Measurements from ENCODE around the gene APOBEC3B. TPM values are rescaled to one million over a fixed set of nuclear protein-coding genes. Genes with fewer than 3 reads are reported as not detected.
A peak's percentile ranks its signal among the peaks of the same experiment; 100 is the strongest.
"Not testable (repeated sequence)": the region's sequence is repeated elsewhere in the genome, so short reads cannot be mapped to it uniquely, and the experiment has no call there.

The APOBEC3B gene
- total RNA-seq, 1 experiment from 2014 or later: 11.3 TPM

DNA sequence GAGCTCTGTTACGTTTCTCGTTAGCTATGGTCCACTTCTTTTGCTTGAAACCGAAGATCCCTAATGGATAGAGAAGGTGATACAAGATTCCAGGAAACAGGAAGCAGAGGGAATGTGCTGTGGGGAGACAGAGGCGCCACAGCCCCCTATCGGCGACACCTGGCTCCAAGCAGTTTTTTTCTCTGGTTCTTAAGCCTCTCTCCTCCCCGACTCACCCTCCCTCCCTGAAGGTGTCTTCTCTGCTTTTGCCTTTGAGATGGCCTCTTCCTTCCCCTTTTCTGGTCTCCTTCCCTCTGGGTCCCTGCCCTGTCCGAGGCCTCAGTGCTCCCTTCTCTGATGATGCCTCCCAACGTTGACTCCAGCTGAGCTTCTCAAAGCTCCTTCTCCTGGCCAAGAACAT lies 38.9 kb upstream of the APOBEC3B start:
- Histone ChIP-seq H3K4me2 (ENCODE audit: low read length) (no peak overlapping the region), H3K9me2 (replicated peaks; ENCODE audit: low read length) (no peaks in the 10 kb centered on the region), H3K9me3 (ENCODE audit: low read length) (no peaks in the 10 kb centered on the region), H3K9ac (ENCODE audit: low read length) (no peak overlapping the region), H3K79me2 (ENCODE audit: low read length) (no peaks in the 10 kb centered on the region), H4K20me1 (ENCODE audit: low read length) (no peaks in the 10 kb centered on the region), H2AFZ (ENCODE audit: low read length) (no peak overlapping the region), H3K36me3 (ENCODE audit: low read depth, low read length) (no peaks in the 10 kb centered on the region), H3F3A (ENCODE audit: low read length, unreplicated experiment) (no peaks in the 10 kb centered on the region), H3K27me3 (ENCODE audit: low read length) (no peaks in the 10 kb centered on the region), H3K4me1 (ENCODE audit: insufficient read depth, low read length) (no peaks in the 10 kb centered on the region), H3K27ac (ENCODE audit: low read length) (no peak overlapping the region), H3K4me3 (ENCODE audit: low read length) (no peak overlapping the region)
- TF ChIP-seq EZH2 (IDR thresholded peaks at IDR 0.05; ENCODE audit: low read length, unreplicated experiment): no peak
- TF ChIP-seq, protein P1, sequence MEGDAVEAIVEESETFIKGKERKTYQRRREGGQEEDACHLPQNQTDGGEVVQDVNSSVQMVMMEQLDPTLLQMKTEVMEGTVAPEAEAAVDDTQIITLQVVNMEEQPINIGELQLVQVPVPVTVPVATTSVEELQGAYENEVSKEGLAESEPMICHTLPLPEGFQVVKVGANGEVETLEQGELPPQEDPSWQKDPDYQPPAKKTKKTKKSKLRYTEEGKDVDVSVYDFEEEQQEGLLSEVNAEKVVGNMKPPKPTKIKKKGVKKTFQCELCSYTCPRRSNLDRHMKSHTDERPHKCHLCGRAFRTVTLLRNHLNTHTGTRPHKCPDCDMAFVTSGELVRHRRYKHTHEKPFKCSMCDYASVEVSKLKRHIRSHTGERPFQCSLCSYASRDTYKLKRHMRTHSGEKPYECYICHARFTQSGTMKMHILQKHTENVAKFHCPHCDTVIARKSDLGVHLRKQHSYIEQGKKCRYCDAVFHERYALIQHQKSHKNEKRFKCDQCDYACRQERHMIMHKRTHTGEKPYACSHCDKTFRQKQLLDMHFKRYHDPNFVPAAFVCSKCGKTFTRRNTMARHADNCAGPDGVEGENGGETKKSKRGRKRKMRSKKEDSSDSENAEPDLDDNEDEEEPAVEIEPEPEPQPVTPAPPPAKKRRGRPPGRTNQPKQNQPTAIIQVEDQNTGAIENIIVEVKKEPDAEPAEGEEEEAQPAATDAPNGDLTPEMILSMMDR (conservative IDR thresholded peaks at IDR 0.05; ENCODE audit: low read depth, low read length): 0 out of 2 replicates have a peak, but pooled peaks have one; percentile 9
- no peak for DNase-seq
- POLR2A ChIA-PET (ENCODE audit: unreplicated experiment): interaction anchor here (0.6 kb wide), 1 partner anchor 60 kb away, joined by 7 read pairs; no protein-coding TSS in a partner anchor
- BruUV-seq (replicated peaks): no TSS peak
- CTCF ChIA-PET: no interaction called here
- intact Hi-C loops (cut with micrococcal nuclease): no loop called here
- ATAC-seq: no peak

DNA sequence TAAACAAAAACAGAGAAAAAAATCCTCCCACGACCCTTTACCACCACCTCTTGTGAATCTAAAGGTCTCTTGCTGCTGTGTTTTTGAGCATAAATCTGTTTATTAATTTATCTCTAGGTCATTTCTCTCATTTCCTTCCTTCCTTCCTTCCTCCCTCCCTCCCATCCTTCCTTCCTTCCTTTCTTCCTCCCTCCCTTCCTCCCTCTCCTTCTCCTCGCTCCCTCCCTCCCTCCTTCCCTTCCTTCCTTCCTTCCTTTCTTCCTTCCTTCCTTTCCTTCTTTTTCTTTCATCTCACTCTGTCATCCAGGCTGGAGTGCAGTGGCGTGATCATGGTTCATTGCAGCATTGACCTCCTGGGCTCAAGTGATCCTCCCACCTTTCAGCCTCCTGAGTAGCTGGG lies 38.3 kb upstream of the APOBEC3B start:
- intact Hi-C loops (cut with micrococcal nuclease): no loop called here
- H2AFZ ChIP-seq (ENCODE audit: low read length): no peak overlapping the region
- no peaks in the 10 kb centered on the region for H3K9me3 ChIP-seq (ENCODE audit: low read length)
- ChIA-PET POLR2A (ENCODE audit: unreplicated experiment) (no interaction called here), CTCF (no interaction called here)
- no peak overlapping the region for H3K4me2 ChIP-seq (ENCODE audit: low read length)
- BruUV-seq (replicated peaks): no TSS peak
- no peaks in the 10 kb centered on the region for H3K4me1 ChIP-seq (ENCODE audit: insufficient read depth, low read length)
- no peaks in the 10 kb centered on the region for H3K36me3 ChIP-seq (ENCODE audit: low read depth, low read length)
- no peak overlapping the region for H3K27ac ChIP-seq (ENCODE audit: low read length)
- no peaks in the 10 kb centered on the region for H3K79me2 ChIP-seq (ENCODE audit: low read length)
- DNase-seq (no peak), ATAC-seq (no peak)
- no peaks in the 10 kb centered on the region for H3F3A ChIP-seq (ENCODE audit: low read length, unreplicated experiment)
- H4K20me1 ChIP-seq (ENCODE audit: low read length): no peaks in the 10 kb centered on the region
- TF ChIP-seq EZH2phosphoT487 (IDR thresholded peaks at IDR 0.05; ENCODE audit: borderline replicate concordance, low read length) (no peak), EZH2 (IDR thresholded peaks at IDR 0.05; ENCODE audit: low read length, unreplicated experiment) (no peak)
- TF ChIP-seq, protein P1 (conservative IDR thresholded peaks at IDR 0.05; ENCODE audit: low read depth, low read length): no peak
- no peaks in the 10 kb centered on the region for H3K27me3 ChIP-seq (ENCODE audit: low read length)
- no peak overlapping the region for H3K4me3 ChIP-seq (ENCODE audit: low read length)
- H3K9ac ChIP-seq (ENCODE audit: low read length): no peak overlapping the region
- no peaks in the 10 kb centered on the region for H3K9me2 ChIP-seq (replicated peaks; ENCODE audit: low read length)

DNA sequence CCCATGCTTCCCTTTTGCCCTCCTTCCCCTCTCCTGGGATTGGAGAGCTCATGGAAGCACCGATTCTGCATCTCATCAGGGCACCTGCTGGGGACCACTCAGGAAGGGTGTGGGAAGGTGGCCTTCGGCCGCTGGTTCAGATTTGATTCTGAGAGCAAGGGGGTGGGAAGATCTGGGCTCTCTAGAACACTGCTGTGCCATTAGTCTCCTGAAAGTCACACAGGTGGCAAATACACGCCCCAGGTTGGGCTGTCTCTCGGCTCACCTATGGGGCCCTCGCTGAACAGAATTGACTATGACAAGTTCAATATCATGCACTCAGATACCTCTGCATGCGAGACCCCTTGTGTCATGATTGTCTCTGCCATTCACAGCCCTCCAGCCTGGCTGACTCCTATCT lies 37.5 kb upstream of the APOBEC3B start:
- no TSS peak for BruUV-seq (replicated peaks)
- no peaks in the 10 kb centered on the region for H3K9me3 ChIP-seq (ENCODE audit: low read length)
- no peak for DNase-seq
- TF ChIP-seq, protein P1 (conservative IDR thresholded peaks at IDR 0.05; ENCODE audit: low read depth, low read length): no peak
- TF ChIP-seq EZH2 (IDR thresholded peaks at IDR 0.05; ENCODE audit: low read length, unreplicated experiment) (no peak), EZH2phosphoT487 (IDR thresholded peaks at IDR 0.05; ENCODE audit: borderline replicate concordance, low read length) (no peak)
- ChIA-PET CTCF (no interaction called here), POLR2A (ENCODE audit: unreplicated experiment) (no interaction called here)
- no peaks in the 10 kb centered on the region for H3K4me1 ChIP-seq (ENCODE audit: insufficient read depth, low read length)
- no peak overlapping the region for H3K9ac ChIP-seq (ENCODE audit: low read length)
- no peaks in the 10 kb centered on the region for H4K20me1 ChIP-seq (ENCODE audit: low read length)
- H3K36me3 ChIP-seq (ENCODE audit: low read depth, low read length): no peaks in the 10 kb centered on the region
- H3K27me3 ChIP-seq (ENCODE audit: low read length): no peaks in the 10 kb centered on the region
- H3K27ac ChIP-seq (ENCODE audit: low read length): no peak overlapping the region
- H3K4me3 ChIP-seq (ENCODE audit: low read length): no peak overlapping the region
- H3K4me2 ChIP-seq (ENCODE audit: low read length): no peak overlapping the region
- intact Hi-C loops (cut with micrococcal nuclease): no loop called here
- H3K79me2 ChIP-seq (ENCODE audit: low read length): no peaks in the 10 kb centered on the region
- no peaks in the 10 kb centered on the region for H3K9me2 ChIP-seq (replicated peaks; ENCODE audit: low read length)
- H2AFZ ChIP-seq (ENCODE audit: low read length): no peak overlapping the region
- H3F3A ChIP-seq (ENCODE audit: low read length, unreplicated experiment): no peaks in the 10 kb centered on the region
- ATAC-seq: no peak

DNA sequence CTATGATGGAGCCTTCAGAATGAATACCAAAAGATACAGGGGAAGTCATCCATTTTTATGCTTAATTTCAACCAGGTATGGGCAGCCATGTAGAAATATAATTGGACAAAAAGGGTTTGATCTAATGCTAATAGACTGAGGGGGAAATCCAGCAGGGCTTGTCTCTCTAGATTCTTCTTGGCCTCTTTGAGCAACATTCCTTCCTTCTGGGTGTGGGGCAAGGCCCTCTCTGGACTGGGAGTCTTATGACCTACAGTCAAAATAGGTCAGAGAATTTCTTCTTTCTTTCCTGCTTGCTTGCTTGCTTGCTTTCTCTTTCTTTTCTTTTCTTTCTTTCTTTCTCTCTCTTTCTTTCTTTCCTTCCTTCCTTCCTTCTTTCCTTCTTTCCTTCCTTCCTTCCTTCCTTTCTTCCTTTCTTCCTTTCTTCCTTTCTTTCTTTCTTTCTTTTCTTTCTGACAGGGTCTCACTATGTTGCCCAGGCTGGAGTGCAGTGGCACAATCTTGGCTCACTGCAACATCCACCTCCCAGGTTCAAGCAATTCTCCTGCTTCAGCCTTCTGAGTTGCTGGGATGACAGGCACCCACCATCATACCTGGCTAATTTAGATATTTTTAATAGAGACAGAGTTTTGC lies 36.3 kb upstream of the APOBEC3B start:
- H3K9me3 ChIP-seq (ENCODE audit: low read length); intact Hi-C loops (cut with micrococcal nuclease); H2AFZ ChIP-seq (ENCODE audit: low read length); H3K27ac ChIP-seq (ENCODE audit: low read length); POLR2A ChIA-PET (ENCODE audit: unreplicated experiment); H3K27me3 ChIP-seq (ENCODE audit: low read length); DNase-seq; H4K20me1 ChIP-seq (ENCODE audit: low read length); H3K4me2 ChIP-seq (ENCODE audit: low read length); H3K79me2 ChIP-seq (ENCODE audit: low read length); H3K9ac ChIP-seq (ENCODE audit: low read length); H3K4me3 ChIP-seq (ENCODE audit: low read length); H3K4me1 ChIP-seq (ENCODE audit: insufficient read depth, low read length); CTCF ChIA-PET; BruUV-seq (replicated peaks); H3F3A ChIP-seq (ENCODE audit: low read length, unreplicated experiment); H3K9me2 ChIP-seq (replicated peaks; ENCODE audit: low read length); H3K36me3 ChIP-seq (ENCODE audit: low read depth, low read length); ATAC-seq: not testable (repeated sequence)

All from PC-3 (cell line).